Panc1 (cell line): Measurements from ENCODE around the gene TMEM244. TPM values are rescaled to one million over a fixed set of nuclear protein-coding genes. Genes with fewer than 3 reads are reported as not detected.

Source experiments
- ATAC-seq: fragments of 200-7000 bp; cut with Tn5 transposase; 2 replicates; pipeline ENCODE4 v1.9.1; 2020; ENCODE audit warnings: mild to moderate bottlenecking, moderate library complexity
- BruUV-seq: library from RNA; stranded (reverse); fragments of 400-500 nt; replicated peaks from 2 replicates; lab custom pipeline; 2021; lab: Mats Ljungman, UMichigan
- CTCF ChIA-PET: fragments of 300-600 bp; sonication (Branson Sonifier 250); formaldehyde crosslinking; loops from one replicate; lab custom pipeline; 2022; ENCODE audit warnings: antibody characterized with exemption; lab: Charles Lee
- POLR2A ChIA-PET: fragments of 300-600 bp; sonication (Branson Sonifier 250); formaldehyde crosslinking; loops from one replicate; lab custom pipeline; 2022; ENCODE audit warnings: antibody characterized with exemption; lab: Charles Lee
- DNase-seq: peaks from one replicate; pipeline ENCODE4 v3.0.0-alpha.2; 2010; ENCODE audit warnings: low read depth, low spot score
- H3K27ac ChIP-seq: 2 replicates; pipeline ENCODE4 v1.5.1; 2011; ENCODE audit warnings: mild to moderate bottlenecking, low read length, inconsistent platforms
- H3K27me3 ChIP-seq: fragments of 200-500 bp; sonication (Bioruptor generic); 2 replicates; pipeline ENCODE4 v1.6.0; 2014; ENCODE audit warnings: low read length, inconsistent platforms; ENCODE audit not compliant: control insufficient read depth, insufficient read depth
- H3K36me3 ChIP-seq: fragments of 200-500 bp; sonication (Bioruptor generic); 2 replicates; pipeline ENCODE4 v1.5.1; 2014; ENCODE audit warnings: inconsistent platforms, mild to moderate bottlenecking, low read length, moderate library complexity; ENCODE audit not compliant: control insufficient read depth, insufficient read depth
- H3K4me1 ChIP-seq: 2 replicates; pipeline ENCODE4 v1.5.1; 2011; ENCODE audit warnings: inconsistent platforms, mild to moderate bottlenecking, low read length, moderate library complexity; ENCODE audit not compliant: control insufficient read depth, insufficient read depth
- H3K4me3 ChIP-seq, 2 experiments: 2 replicates each; pipeline ENCODE4 v1.5.1; 2011 to 2012; ENCODE audit warnings: low read depth in 2 of 2, low read length in 2 of 2, mild to moderate bottlenecking in 2 of 2, inconsistent platforms in 1 of 2, moderate library complexity in 1 of 2
- H3K9me3 ChIP-seq: fragments of 200-500 bp; sonication (Bioruptor generic); 2 replicates; pipeline ENCODE4 v1.5.1; 2014; ENCODE audit warnings: low read depth, mild to moderate bottlenecking, inconsistent platforms, low read length, moderate library complexity; ENCODE audit not compliant: control insufficient read depth, insufficient read depth
- CTCF ChIP-seq: fragments of 450-650 bp; IDR thresholded peaks from 2 replicates; pipeline ENCODE4 v1.5.1; 2017; ENCODE audit warnings: mild to moderate bottlenecking
- POLR2AphosphoS5 ChIP-seq: IDR thresholded peaks from 2 replicates; pipeline ENCODE4 v1.6.1; 2012; ENCODE audit warnings: mild to moderate bottlenecking, low read depth, low read length, moderate library complexity
- REST ChIP-seq, 2 experiments: IDR thresholded peaks; 2 replicates each; pipeline ENCODE4 v1.6.1; 2011 to 2012; ENCODE audit warnings: low read depth in 2 of 2, control low read depth in 1 of 2, low read length in 1 of 2, mild to moderate bottlenecking in 1 of 2, moderate library complexity in 1 of 2; ENCODE audit not compliant: insufficient read depth in 1 of 2
- SIN3A ChIP-seq: IDR thresholded peaks from 2 replicates; pipeline ENCODE4 v1.6.1; 2012; ENCODE audit warnings: low read depth, mild to moderate bottlenecking, low read length, moderate library complexity, borderline replicate concordance; ENCODE audit not compliant: insufficient read depth
- TCF7L2 ChIP-seq: IDR thresholded peaks from 2 replicates; pipeline ENCODE4 v1.6.1; 2011; ENCODE audit warnings: mild to moderate bottlenecking, low read depth, low read length, inconsistent platforms
- in situ Hi-C: cut with HindIII; loops from 2 replicates; pipeline ENCODE4 v1.10.0; 2016; ENCODE audit warnings: low sequenced_read_pairs, low pct_unique_long_range_greater_than_20kb
- intact Hi-C: fragments of 100-400 bp; cut with micrococcal nuclease; formaldehyde crosslinking; loops from one replicate; pipeline ENCODE4 v1.10.0; 2022; ENCODE audit not compliant: unreplicated experiment
- total RNA-seq: library from RNA; stranded (reverse); gene quantifications from one replicate; pipeline ENCODE4 v1.2.1, GENCODE V29; 2021; ENCODE audit not compliant: unreplicated experiment

Gene TMEM244
- total RNA-seq, 1 experiment from 2014 or later: not detected

DNA sequence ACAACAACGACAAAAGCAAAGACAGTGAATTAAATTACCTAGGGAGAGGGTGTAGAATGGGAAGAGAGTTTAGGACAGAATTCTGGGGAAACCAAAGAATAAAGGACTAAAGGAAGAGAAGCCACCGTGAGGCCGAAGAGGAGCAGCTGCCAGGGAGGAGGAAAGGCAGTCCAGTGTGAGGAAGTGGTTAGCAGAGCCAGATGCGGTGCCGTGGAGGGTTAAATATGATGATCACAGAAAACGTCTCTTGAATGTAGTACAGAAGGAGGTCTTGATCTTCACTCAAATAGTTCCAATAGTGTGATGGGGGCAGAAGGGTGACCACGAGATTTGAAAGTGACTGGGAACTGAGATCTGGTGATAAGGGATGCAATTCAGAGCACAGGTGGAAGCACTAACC is 67.7 kb downstream of the TMEM244 start:
- no peak for ATAC-seq
- ChIA-PET POLR2A (no interaction called here), CTCF (no interaction called here)
- in situ Hi-C loops: no loop called here
- Histone ChIP-seq H3K27me3 (no peaks in the 10 kb centered on the region), H3K9me3 (no peaks in the 10 kb centered on the region), H3K27ac (no peak overlapping the region), H3K4me3 (no peak overlapping the region), H3K4me1 (no peaks in the 10 kb centered on the region), H3K36me3 (no peaks in the 10 kb centered on the region)
- TF ChIP-seq TCF7L2: no peak
- TF ChIP-seq POLR2AphosphoS5: no peak
- TF ChIP-seq CTCF: no peak
- TF ChIP-seq SIN3A: no peak
- no peak for TF ChIP-seq REST (IDR thresholded peaks at IDR 0.05; ENCODE audit: insufficient read depth in 1 of 2, low read depth in 2 of 2, low read length in 1 of 2)
- DNase-seq: no peak
- intact Hi-C loops: no loop called here
- no TSS peak for BruUV-seq

DNA sequence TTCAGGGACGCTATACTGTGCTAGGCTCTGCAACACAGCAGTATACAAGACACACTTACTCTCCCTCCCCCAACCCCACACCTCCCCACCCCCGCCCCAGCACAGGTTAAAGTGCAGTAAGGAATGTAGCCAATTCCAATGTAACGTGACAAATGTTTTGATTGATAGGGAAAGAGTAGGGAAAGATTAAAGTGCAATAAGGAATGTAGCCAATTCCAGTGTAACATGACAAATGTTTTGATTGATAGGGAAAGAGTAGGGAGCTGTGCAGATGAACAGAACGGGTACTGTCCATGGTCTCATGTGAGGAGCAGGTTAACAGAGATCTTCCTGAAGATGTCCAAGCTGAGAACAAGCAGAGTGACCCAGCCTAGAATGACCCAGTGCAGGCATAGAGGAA is 69.1 kb downstream of the TMEM244 start:
- ChIA-PET POLR2A (no interaction called here), CTCF (no interaction called here)
- BruUV-seq: no TSS peak
- DNase-seq: no peak
- ATAC-seq: no peak
- intact Hi-C loops (no loop called here), in situ Hi-C loops (no loop called here)
- TF ChIP-seq SIN3A: no peak
- no peak for TF ChIP-seq CTCF
- TF ChIP-seq POLR2AphosphoS5: no peak
- TF ChIP-seq TCF7L2: no peak
- no peak for TF ChIP-seq REST (IDR thresholded peaks at IDR 0.05; ENCODE audit: insufficient read depth in 1 of 2, low read depth in 2 of 2, low read length in 1 of 2)
- H3K36me3 ChIP-seq: no peaks in the 10 kb centered on the region
- H3K27me3 ChIP-seq: no peaks in the 10 kb centered on the region
- H3K4me3 ChIP-seq: no peak overlapping the region
- no peaks in the 10 kb centered on the region for H3K4me1 ChIP-seq
- H3K9me3 ChIP-seq: no peaks in the 10 kb centered on the region
- H3K27ac ChIP-seq: no peak overlapping the region
